Activated T-cell treated with anti-CD3 and anti-CD28 coated beads, Interleukin-2, amount 50 U/mL, for 4 hours (primary cell): ENCODE results near the gene RAPGEF2. TPM values are rescaled to one million over a fixed set of nuclear protein-coding genes. Genes with fewer than 3 reads are reported as not detected.
"Not testable (repeated sequence)": the region's sequence is repeated elsewhere in the genome, so short reads cannot be mapped to it uniquely, and the experiment has no call there.

ENCODE experiments used
- ATAC-seq, 2 donors: fragments of 200-7000 bp; cut with Tn5 transposase; one replicate each; pipeline ENCODE4 v1.10.0; 2021
- DNase-seq: peaks from one replicate; pipeline ENCODE4 v3.0.0-alpha.2; 2020
- H3K27me3 Mint-ChIP-seq: one replicate; pipeline ENCODE4 v1.8.0; 2021; ENCODE audit warnings: low read depth, mixed read lengths
- H3K36me3 Mint-ChIP-seq: one replicate; pipeline ENCODE4 v1.8.0; 2022; ENCODE audit warnings: mixed read lengths; ENCODE audit not compliant: insufficient read depth
- H3K4me1 Mint-ChIP-seq: one replicate; pipeline ENCODE4 v1.8.0; 2021; ENCODE audit warnings: low read depth, mixed read lengths
- H3K4me3 Mint-ChIP-seq: one replicate; pipeline ENCODE4 v1.8.0; 2021; ENCODE audit warnings: mild to moderate bottlenecking, moderate library complexity, mixed read lengths
- H3K9me3 Mint-ChIP-seq: one replicate; pipeline ENCODE4 v1.8.0; 2021; ENCODE audit warnings: mixed read lengths
- total RNA-seq, 3 donors: library from RNA; stranded (reverse); gene quantifications; one replicate each; pipeline ENCODE4 v1.2.1, GENCODE V29; 2021

Gene RAPGEF2
- total RNA-seq, 3 donors from 2014 or later, result 47.8 to 50.0 (median 49.3) TPM

DNA sequence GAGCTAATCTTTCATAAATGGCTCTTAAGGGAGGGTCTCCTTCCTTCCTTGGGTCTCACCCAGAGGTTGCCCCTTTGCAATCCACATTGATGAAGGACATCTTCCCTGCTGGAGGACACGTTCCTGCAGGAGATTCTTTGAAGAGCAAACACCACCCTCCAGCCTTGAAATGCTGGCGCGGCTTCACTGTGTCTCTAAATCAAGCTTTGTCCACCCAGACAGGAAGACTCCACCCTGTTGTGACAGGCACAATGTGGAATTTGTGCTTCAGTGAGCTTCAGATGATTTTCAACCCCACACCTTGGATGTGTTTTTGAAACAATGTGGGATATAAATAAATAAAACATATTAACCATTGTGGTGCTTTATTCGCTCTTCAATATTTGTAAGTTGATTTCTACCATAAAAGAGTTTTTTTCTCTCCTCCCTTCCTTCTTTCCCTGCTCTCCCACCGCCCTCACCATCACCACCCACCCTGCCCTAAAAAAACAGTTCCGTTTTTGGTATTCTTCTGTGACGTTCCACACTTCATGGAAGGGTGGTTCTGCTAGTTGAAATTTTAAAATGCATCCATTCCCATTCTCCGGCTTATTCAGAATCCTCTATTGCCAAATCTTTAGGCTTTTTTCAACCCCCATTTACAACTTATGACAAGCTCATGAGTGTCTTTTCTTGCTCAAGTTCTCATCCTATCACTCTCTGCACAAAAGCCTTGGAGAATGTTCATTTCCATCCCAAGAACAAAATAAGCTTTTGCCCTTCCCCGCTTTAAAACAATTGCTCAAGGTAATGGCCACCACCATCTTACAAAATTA lies 264.3 kb downstream of the RAPGEF2 start:
- H3K9me3 Mint-ChIP-seq, result no peaks in the 10 kb centered on the region
- H3K36me3 Mint-ChIP-seq, result no peaks in the 10 kb centered on the region
- no peaks in the 10 kb centered on the region for H3K4me1 Mint-ChIP-seq
- DNase-seq (no peak), ATAC-seq (no peak)
- no peak overlapping the region for H3K4me3 Mint-ChIP-seq
- peaks cover 24% of the 10 kb centered on the region for H3K27me3 Mint-ChIP-seq

DNA sequence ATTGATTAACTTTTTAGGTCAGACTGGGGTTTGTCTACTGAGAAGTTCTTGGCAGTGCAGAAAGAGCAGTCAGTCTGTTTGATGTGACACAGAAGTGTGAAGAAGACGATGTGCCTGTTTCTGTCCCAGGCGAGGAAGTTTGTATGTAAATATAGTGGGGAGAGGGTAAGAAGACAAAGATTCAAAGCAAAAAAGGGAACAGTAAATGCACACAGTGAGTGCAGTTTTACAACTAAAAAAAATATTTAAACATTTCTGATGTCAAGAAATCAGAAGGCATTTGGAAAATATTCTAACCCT lies 264.9 kb downstream of the RAPGEF2 start:
- Mint-ChIP-seq H3K27me3 (peaks cover 24% of the 10 kb centered on the region), H3K4me1 (no peaks in the 10 kb centered on the region), H3K4me3 (no peak overlapping the region), H3K36me3 (no peaks in the 10 kb centered on the region), H3K9me3 (no peaks in the 10 kb centered on the region)
- ATAC-seq, result no peak
- DNase-seq, result no peak

DNA sequence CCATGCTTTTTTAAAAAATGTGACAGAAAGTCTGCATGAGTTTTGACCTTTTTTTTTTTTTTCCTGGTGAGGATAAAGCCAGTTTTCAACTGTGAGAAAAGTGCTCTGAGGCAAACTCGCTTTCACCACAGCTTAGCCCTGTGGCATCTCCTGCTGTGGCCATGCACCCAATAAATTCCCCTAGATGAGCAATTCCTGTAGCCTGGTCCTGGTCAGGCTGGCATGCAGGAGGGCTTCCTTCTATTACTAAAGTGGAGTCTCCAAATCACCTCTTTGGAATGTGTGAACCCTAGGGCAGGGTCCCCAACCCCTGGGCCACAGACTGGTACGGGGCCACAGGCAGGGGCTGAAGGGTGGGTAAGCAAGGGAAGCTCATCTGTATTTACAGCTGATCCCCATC lies 265.4 kb downstream of the RAPGEF2 start:
- Mint-ChIP-seq H3K9me3 (no peaks in the 10 kb centered on the region), H3K4me1 (no peaks in the 10 kb centered on the region), H3K4me3 (no peak overlapping the region), H3K27me3 (peaks cover 24% of the 10 kb centered on the region), H3K36me3 (no peaks in the 10 kb centered on the region)
- DNase-seq (no peak), ATAC-seq (no peak)

DNA sequence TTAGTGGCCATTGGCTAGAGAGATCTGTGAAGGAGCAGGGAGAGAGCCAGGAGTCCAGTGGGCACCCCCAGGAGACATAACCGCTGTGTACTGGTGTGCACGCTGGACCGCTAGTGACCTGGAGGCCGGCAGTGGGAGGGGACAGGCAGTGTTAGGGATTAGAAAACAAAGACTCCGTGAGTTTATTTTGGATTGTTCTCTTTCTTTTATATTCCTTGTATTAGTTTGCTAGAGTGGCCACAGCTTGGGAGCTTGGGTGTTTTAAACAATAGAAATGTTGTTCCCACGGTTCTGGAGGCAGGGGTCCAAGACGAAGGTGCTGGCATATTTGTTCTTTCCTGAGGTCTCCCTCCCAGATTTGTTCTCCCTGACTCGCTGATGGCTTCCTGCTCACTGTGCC lies 266.4 kb downstream of the RAPGEF2 start:
- Mint-ChIP-seq H3K9me3 (no peaks in the 10 kb centered on the region), H3K4me3 (no peak overlapping the region), H3K36me3 (no peaks in the 10 kb centered on the region), H3K4me1 (no peaks in the 10 kb centered on the region), H3K27me3 (peaks cover 24% of the 10 kb centered on the region)
- ATAC-seq (no peak), DNase-seq (no peak)

DNA sequence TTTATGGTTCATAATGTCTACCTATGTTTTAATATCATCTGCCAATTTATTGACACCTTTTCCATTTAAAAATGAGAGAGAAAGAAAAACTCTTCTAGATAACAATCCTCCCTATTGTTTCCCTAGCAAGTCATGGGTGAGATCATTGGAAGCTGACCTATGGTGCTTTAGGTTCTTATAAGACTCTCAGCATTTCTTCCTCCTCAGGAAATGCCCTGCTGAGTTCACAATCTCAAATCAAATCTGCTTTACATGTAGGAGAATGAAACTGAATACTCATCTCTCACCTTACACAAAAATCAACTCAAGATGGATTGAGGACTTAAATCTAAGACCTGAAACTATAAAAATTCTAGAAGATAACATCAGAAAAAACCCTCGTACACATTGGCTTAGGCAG lies 267.4 kb downstream of the RAPGEF2 start:
- Mint-ChIP-seq H3K9me3 (no peaks in the 10 kb centered on the region), H3K4me1 (no peaks in the 10 kb centered on the region), H3K27me3 (peaks cover 24% of the 10 kb centered on the region), H3K36me3 (no peaks in the 10 kb centered on the region), H3K4me3 (no peak overlapping the region)
- no peak for ATAC-seq
- DNase-seq, result no peak

DNA sequence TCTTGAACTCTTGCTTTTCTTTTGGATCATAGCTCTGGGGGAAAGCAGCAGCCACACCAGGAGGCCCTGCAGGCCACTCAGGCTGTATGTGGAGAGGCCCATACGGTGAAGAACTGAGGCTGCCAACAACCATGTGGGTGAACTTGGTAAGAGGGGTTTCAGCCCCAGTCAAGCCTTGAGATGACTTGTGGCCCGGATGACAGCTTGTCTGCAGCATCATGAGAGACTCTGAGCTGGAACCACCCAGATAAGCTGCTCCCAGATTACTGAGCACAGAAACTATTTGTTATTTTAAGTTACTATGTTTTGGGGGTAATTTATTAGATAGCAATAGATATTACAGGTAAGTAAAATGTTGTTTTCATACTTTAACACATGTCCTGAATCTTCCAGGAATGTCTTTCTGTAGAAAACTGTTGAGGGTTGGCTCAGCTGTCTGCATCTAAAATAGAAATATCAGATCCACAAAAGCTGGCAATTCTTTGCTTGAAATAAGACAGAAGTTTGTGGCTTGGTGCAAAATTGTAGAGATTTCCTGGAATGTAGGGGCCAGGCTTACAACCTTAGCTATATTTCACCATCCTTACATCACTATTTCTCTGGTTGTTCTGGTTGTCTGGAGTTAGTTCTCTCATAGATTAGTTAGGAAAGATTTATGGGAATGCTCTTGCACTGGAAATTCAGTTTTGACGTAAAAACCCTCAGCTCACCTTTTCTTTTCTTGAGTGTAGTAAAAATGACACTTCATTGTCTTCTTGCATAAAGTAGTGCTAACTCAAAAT lies 272.1 kb downstream of the RAPGEF2 start:
- ATAC-seq (no peak), DNase-seq (no peak)
- no peaks in the 10 kb centered on the region for H3K4me1 Mint-ChIP-seq
- no peaks in the 10 kb centered on the region for H3K27me3 Mint-ChIP-seq
- H3K36me3 Mint-ChIP-seq, result no peaks in the 10 kb centered on the region
- H3K4me3 Mint-ChIP-seq, result no peak overlapping the region
- no peaks in the 10 kb centered on the region for H3K9me3 Mint-ChIP-seq

DNA sequence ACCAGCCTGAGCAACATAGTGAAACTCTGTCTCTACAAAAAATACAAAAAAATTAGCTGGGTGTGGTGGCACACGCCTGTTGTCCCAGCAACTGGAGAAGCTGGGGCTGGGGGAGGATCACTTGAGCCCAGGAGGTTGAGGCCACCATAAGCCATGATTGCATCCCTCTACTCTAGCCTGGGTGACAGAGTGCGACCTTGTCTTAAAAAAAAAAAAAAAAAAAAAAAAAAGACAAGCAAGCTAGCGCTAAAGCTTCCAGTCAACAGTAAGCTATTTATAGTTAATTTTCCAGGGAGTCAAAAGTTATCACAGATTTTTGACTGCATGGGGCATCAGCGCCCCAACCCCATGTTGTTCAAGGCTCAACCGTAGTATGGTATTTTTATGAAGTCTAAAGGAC lies 273.4 kb downstream of the RAPGEF2 start:
- H3K36me3 Mint-ChIP-seq, result no peaks in the 10 kb centered on the region
- no peaks in the 10 kb centered on the region for H3K4me1 Mint-ChIP-seq
- no peak for ATAC-seq
- H3K9me3 Mint-ChIP-seq, result no peaks in the 10 kb centered on the region
- peaks cover 3% of the 10 kb centered on the region for H3K27me3 Mint-ChIP-seq
- DNase-seq, result no peak
- no peak overlapping the region for H3K4me3 Mint-ChIP-seq

DNA sequence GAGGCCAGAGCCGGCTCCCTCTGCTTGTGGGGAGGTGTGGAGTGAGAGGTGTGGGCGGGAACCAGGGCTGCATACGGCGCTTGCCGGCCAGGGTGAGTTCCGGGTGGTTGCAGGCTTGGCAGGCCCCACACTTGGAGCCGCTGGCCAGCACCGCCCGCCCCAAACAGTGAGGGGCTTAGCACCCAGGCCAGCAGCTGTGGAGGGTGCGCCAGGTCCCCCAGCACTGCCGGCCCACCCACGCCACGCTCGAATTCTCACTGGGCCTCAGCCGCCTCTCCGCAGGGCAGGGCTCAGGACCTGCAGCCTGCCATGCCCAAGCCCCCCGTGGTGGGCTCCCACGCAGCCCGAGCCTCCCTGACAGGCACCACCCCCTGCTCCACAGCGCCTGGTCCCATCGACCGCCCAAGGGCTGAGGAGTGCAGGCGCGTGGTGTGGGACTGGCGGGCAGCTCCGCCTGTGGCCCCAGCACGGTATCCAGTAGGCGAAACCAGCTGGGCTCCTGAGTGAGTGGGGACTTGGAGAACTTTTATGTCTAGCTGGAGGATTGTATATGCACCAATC lies 275.3 kb downstream of the RAPGEF2 start:
- no peaks in the 10 kb centered on the region for H3K9me3 Mint-ChIP-seq
- H3K4me3 Mint-ChIP-seq, result no peak overlapping the region
- H3K27me3 Mint-ChIP-seq, result peaks cover 6% of the 10 kb centered on the region

DNA sequence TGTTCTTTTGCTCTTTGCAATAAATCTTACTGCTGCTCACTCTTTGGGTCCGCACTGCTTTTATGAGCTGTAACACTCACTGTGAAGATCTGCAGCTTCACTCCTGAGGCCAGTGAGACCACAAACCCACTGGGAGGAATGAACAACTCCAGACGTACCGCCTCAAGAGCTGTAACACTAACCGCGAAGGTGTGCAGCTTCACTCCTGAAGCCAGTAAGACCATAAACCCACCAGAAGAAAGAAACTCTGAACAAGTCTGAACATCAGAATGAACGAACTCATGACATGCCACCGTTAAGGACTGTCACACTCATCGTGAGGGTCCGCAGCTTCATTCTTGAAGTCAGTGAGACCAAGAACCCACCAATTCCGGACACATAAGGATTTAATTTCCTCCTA lies 276.2 kb downstream of the RAPGEF2 start:
- ATAC-seq, DNase-seq, H3K9me3 Mint-ChIP-seq, H3K4me1 Mint-ChIP-seq, H3K27me3 Mint-ChIP-seq, H3K4me3 Mint-ChIP-seq, H3K36me3 Mint-ChIP-seq: not testable (repeated sequence)

More for the DNA sequence above, 275.3 kb downstream of the RAPGEF2 start:
- ATAC-seq (no peak), DNase-seq (no peak)
- Mint-ChIP-seq H3K4me1 (no peaks in the 10 kb centered on the region), H3K36me3 (no peaks in the 10 kb centered on the region)

DNA sequence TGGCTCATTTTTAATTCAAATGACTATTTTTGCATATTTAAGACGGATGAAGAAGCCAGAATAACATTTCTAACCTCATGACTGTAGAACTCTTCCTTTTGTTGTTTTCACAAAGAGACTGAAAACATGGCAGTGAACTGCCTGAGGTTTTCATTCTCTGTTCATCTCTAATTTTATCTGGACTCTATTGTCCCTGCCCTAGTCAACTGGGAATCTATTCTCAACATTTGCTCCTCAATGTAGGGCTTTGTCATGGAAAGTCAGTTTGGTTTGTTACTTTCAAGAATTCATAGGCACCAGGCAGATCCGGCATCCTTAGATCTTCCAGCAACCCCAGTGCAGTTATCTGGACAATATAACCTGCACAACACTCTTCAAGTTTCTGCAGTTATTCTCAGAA lies 277.0 kb downstream of the RAPGEF2 start:
- H3K4me3 Mint-ChIP-seq, result no peak overlapping the region
- peaks cover 6% of the 10 kb centered on the region for H3K27me3 Mint-ChIP-seq
- H3K36me3 Mint-ChIP-seq, result no peaks in the 10 kb centered on the region
- DNase-seq (no peak), ATAC-seq (no peak)
- H3K4me1 Mint-ChIP-seq, result no peaks in the 10 kb centered on the region
- no peaks in the 10 kb centered on the region for H3K9me3 Mint-ChIP-seq

DNA sequence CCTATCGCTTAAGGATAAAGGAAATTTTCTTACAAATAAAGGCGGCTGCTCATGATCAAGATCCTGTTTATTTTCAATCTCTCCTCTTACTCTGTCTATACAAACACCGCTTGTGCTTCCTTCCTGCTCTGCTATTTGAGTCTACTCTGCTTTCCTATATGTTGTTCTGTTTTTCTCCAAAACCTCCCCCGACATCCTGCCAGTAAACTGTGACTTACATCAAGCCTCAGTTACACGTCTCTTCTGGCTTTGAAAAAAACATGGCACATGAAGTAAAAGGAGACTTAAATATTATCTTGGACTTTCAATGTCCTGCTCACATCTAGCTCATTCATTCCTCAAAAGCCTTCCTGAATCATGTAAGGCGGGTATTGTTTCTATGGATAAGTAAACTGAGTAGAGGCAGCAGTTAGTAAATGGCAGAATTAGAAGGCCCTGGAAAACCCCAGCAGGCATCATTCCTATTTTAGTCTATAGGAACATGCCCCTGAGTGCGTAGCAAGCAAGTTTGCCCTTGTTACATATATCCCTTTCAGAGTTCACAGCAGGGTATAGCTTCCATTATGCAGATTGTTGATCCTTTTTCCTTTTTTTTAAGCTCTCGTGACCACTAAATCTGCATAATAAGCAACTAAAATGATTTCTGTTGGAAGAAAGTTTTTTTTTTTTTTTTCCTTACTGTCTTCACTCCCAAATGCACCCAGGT lies 280.1 kb downstream of the RAPGEF2 start:
- H3K4me3 Mint-ChIP-seq, result no peak overlapping the region
- H3K27me3 Mint-ChIP-seq, result peaks cover 6% of the 10 kb centered on the region
- DNase-seq (no peak), ATAC-seq (no peak)
- peaks cover 8% of the 10 kb centered on the region for H3K9me3 Mint-ChIP-seq
- no peaks in the 10 kb centered on the region for H3K4me1 Mint-ChIP-seq
- H3K36me3 Mint-ChIP-seq, result no peaks in the 10 kb centered on the region

DNA sequence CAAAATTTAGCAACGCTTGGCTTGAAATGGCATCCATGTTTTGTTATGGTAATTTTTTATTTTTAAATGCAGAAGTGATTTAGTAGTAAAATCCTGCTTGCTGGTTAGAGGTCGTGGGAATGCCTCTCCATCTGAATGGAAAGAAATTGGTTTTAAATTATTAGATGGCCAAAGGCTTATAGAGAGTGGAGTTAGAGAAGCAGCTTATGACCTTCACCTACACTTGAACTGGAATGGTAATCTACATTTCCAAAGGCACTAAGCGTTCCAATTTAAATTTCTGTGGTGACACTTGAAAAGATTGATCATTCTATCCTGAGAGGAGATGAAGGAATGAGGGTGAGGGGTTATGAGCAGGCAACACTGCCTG lies 280.7 kb downstream of the RAPGEF2 start:
- Mint-ChIP-seq H3K9me3 (peaks cover 8% of the 10 kb centered on the region), H3K4me1 (no peaks in the 10 kb centered on the region), H3K4me3 (no peak overlapping the region)

DNA sequence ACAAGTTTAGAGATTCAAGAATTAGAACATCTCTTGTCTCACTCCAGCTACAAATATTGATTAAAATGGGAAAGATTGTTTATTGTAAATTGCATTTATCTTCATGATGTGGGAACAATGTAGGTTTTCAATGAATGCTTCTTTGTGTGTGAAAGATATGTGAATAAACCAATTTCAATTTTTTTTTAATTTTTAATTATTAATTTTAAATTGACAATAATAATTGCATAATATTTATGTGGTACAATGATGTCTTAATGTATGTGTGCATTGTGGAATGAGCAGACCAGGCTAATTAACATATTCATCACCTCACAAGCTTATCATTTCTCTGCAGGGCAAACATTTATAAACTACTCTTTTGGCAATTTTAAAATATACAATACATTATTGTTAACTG lies 281.1 kb downstream of the RAPGEF2 start:
- ATAC-seq (no peak), DNase-seq (no peak)
- H3K9me3 Mint-ChIP-seq, result peaks cover 8% of the 10 kb centered on the region
- H3K27me3 Mint-ChIP-seq, result peaks cover 11% of the 10 kb centered on the region
- no peak overlapping the region for H3K4me3 Mint-ChIP-seq
- no peaks in the 10 kb centered on the region for H3K4me1 Mint-ChIP-seq
- no peaks in the 10 kb centered on the region for H3K36me3 Mint-ChIP-seq

More for the DNA sequence above, 280.7 kb downstream of the RAPGEF2 start:
- H3K27me3 Mint-ChIP-seq, result peaks cover 11% of the 10 kb centered on the region
- ATAC-seq (no peak), DNase-seq (no peak)
- H3K36me3 Mint-ChIP-seq, result no peaks in the 10 kb centered on the region

DNA sequence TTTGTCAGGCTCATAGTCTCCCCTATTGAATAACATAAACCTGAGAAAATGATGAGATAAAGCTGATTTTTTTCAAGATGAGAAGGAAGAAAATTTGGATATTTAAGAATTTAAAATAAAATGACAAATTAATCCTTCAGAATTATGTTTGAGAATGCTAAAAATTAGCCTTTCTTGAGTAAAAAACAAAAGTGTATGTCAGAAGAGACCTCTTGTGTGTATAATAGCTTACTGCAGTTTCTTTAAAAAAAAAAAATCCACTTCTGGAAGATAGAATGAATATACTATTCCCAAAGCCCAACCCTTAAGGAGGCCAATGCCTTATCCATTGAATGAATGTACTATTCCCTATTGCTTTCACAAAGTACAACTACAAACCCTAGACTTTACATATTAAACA lies 281.8 kb downstream of the RAPGEF2 start:
- DNase-seq, result no peak

More for the DNA sequence above, 281.8 kb downstream of the RAPGEF2 start:
- no peaks in the 10 kb centered on the region for H3K4me1 Mint-ChIP-seq
- peaks cover 8% of the 10 kb centered on the region for H3K9me3 Mint-ChIP-seq
- ATAC-seq, result no peak
- H3K4me3 Mint-ChIP-seq, result no peak overlapping the region
- H3K36me3 Mint-ChIP-seq, result no peaks in the 10 kb centered on the region
- peaks cover 11% of the 10 kb centered on the region for H3K27me3 Mint-ChIP-seq
